K562 (cell line): ENCODE measurements around the gene GPR15. TPM values are rescaled to one million over a fixed set of nuclear protein-coding genes. Genes with fewer than 3 reads are reported as not detected.
A peak's percentile ranks its signal among the peaks of the same experiment; 100 is the strongest.

ENCODE experiments used
- E2F5 ChIP-seq: sonication (generic); formaldehyde crosslinking; IDR thresholded peaks from 2 replicates; pipeline ENCODE4 v1.8.0; 2022; ENCODE audit warnings: mild to moderate bottlenecking, missing genetic modification reagents
- ELK1 ChIP-seq: sonication (generic); formaldehyde crosslinking; IDR thresholded peaks from 2 replicates; pipeline ENCODE4 v1.8.1; 2022; ENCODE audit warnings: missing genetic modification reagents
- ETS2 ChIP-seq: IDR thresholded peaks from 2 replicates; pipeline ENCODE4 v1.6.1; 2016; ENCODE audit warnings: borderline replicate concordance, missing genetic modification characterization, mild to moderate bottlenecking, moderate library complexity, missing compliant biosample characterization; ENCODE audit not compliant: poor library complexity, severe bottlenecking
- FIP1L1 ChIP-seq: fragments of 200-400 bp; formaldehyde crosslinking; IDR thresholded peaks from 2 replicates; pipeline ENCODE4 v1.6.1; 2018; ENCODE audit warnings: mild to moderate bottlenecking, low read depth, low read length; ENCODE audit not compliant: poor library complexity, severe bottlenecking
- FOXK2 ChIP-seq, 2 experiments: fragments of 450-650 bp; IDR thresholded peaks in 1 of 2; conservative IDR thresholded peaks in 1 of 2; 2 replicates each; pipeline ENCODE4 v1.6.1; 2016; ENCODE audit warnings: low read depth in 2 of 2, mild to moderate bottlenecking in 1 of 2
- FOXP1 ChIP-seq: sonication (generic); formaldehyde crosslinking; IDR thresholded peaks from 2 replicates; pipeline ENCODE4 v1.8.0; 2022; ENCODE audit warnings: mild to moderate bottlenecking, missing genetic modification reagents
- HCFC1 ChIP-seq: IDR thresholded peaks from 2 replicates; pipeline ENCODE4 v1.6.1; 2012; ENCODE audit warnings: low read depth, low read length, improper control_type of control experiment
- HLTF ChIP-seq: fragments of 450-650 bp; IDR thresholded peaks from 2 replicates; pipeline ENCODE4 v1.6.1; 2016
- KDM2B ChIP-seq: fragments of 250-450 bp; sonication (Bioruptor Pico); IDR thresholded peaks from 2 replicates; pipeline ENCODE4 v1.8.0; 2021; ENCODE audit warnings: mild to moderate bottlenecking, moderate library complexity
- MLLT1 ChIP-seq, 2 experiments: fragments of 450-650 bp; IDR thresholded peaks; 2 replicates each; pipeline ENCODE4 v1.6.1; 2016
- NCOA1 ChIP-seq: fragments of 450-650 bp; IDR thresholded peaks from 2 replicates; pipeline ENCODE4 v1.6.1; 2016; ENCODE audit warnings: low read depth
- NR0B1 ChIP-seq: fragments of 450-650 bp; IDR thresholded peaks from one replicate; pipeline ENCODE4 v1.6.1; 2018; ENCODE audit warnings: mild to moderate bottlenecking, moderate library complexity; ENCODE audit not compliant: partially characterized antibody
- PYGO2 ChIP-seq: fragments of 450-650 bp; IDR thresholded peaks from 2 replicates; pipeline ENCODE4 v1.6.1; 2016; ENCODE audit warnings: mild to moderate bottlenecking, missing genetic modification characterization, moderate library complexity, missing compliant biosample characterization
- RAD51 ChIP-seq: fragments of 450-650 bp; IDR thresholded peaks from 2 replicates; pipeline ENCODE4 v1.7.1; 2016; ENCODE audit warnings: low read depth, mild to moderate bottlenecking, borderline replicate concordance
- TGIF2 ChIP-seq: sonication (generic); formaldehyde crosslinking; IDR thresholded peaks from 2 replicates; pipeline ENCODE4 v1.8.1; 2022; ENCODE audit warnings: mild to moderate bottlenecking, missing genetic modification reagents, moderate library complexity
- TOE1 ChIP-seq, 2 experiments: fragments of 450-650 bp in 1 of 2; sonication (generic) in 1 of 2; formaldehyde crosslinking in 1 of 2; IDR thresholded peaks; 2 replicates each; pipeline versions ENCODE4 v1.7.1 to v1.8.0; 2016 to 2022; ENCODE audit warnings: borderline replicate concordance in 2 of 2, mild to moderate bottlenecking in 2 of 2, antibody characterized with exemption in 1 of 2, inconsistent platforms in 1 of 2, low read depth in 1 of 2, missing genetic modification reagents in 1 of 2, moderate library complexity in 1 of 2
- UBTF ChIP-seq, 2 experiments: IDR thresholded peaks; 2 replicates each; pipeline ENCODE4 v1.6.1; 2012; ENCODE audit warnings: improper control_type of control experiment in 2 of 2, low read depth in 2 of 2, low read length in 2 of 2, borderline replicate concordance in 1 of 2
- ZBTB9 ChIP-seq: fragments of 450-650 bp; formaldehyde crosslinking; IDR thresholded peaks from 2 replicates; pipeline ENCODE4 v1.4.0; 2020; ENCODE audit warnings: mild to moderate bottlenecking, moderate library complexity
- ZFP36 ChIP-seq: fragments of 150-350 bp; IDR thresholded peaks from 2 replicates; pipeline ENCODE4 v1.6.1; 2018; ENCODE audit warnings: low read length, low read depth; ENCODE audit not compliant: partially characterized antibody
- polyA plus RNA-seq, 8 experiments: library from polyadenylated mRNA; depleted of rRNA in 4 of 8; stranded (reverse) in 5 of 8; unstranded in 3 of 8; fragments of >200 nt; fragmentation: Nextera tagmentation in 2 of 8; fragmentation: Illumina TruSeq in 1 of 8; extraction: Ambion mirVana in 2 of 8; extraction: Trizol in 1 of 8; gene quantifications; 2 replicates each; pipeline versions ENCODE4 v1.2.1 to v1.2.3, GENCODE V29; 2011 to 2014; ENCODE audit warnings: inconsistent platforms in 1 of 8, missing spikeins in 1 of 8
- total RNA-seq, 7 experiments: library from RNA; depleted of rRNA in 6 of 7; stranded (reverse); fragments of >200 nt in 6 of 7; fragmentation: Illumina TruSeq in 2 of 7; extraction: Trizol in 2 of 7; gene quantifications; 2 replicates each; pipeline versions ENCODE4 v1.2.1 to v1.2.3, GENCODE V29; 2011 to 2021; ENCODE audit warnings: low replicate concordance in 1 of 7

Gene GPR15
- total and polyA plus RNA-seq, 9 of the 15 experiments (the other 6 are each of a cell fraction or from before 2014, with no cell fraction given): 0.13 TPM; not detected in 8

GRCh38 chr3:98583766-98584165 is 52.0 kb downstream of the GPR15 start (continued):
- TF ChIP-seq TOE1 (IDR thresholded peaks at IDR 0.05; ENCODE audit: borderline replicate concordance) (peak; percentile 42; the same call in 1 of the 2 replicates), TOE1 (CRISPR knock-in tag; IDR thresholded peaks at IDR 0.05; ENCODE audit: borderline replicate concordance, low read depth) (no peak), PYGO2 (tag) (peak; percentile 71; the same call in 1 of the 2 replicates), HCFC1 (no peak), RAD51 (peak; percentile 50; the same call in 1 of the 2 replicates), NR0B1 (no peak), E2F5 (CRISPR knock-in tag) (no peak), FOXK2 (conservative IDR thresholded peaks at IDR 0.05 in 1 of 2, IDR thresholded peaks at IDR 0.05 in 1 of 2; ENCODE audit: low read depth in 2 of 2) (peak; percentile 66 to 71; a peak in 3 of 4 replicates), MLLT1 (IDR thresholded peaks at IDR 0.05) (peak; percentile 51 to 88; a peak in 3 of 4 replicates), NCOA1 (peak; percentile 92), KDM2B (CRISPR knock-in tag) (no peak), UBTF (IDR thresholded peaks at IDR 0.05; ENCODE audit: borderline replicate concordance in 1 of 2, low read depth in 2 of 2, low read length in 2 of 2) (no peak), ETS2 (no peak), ZFP36 (no peak), FIP1L1 (no peak), ZBTB9 (CRISPR knock-in tag) (peak; percentile 69; the same call in 1 of the 2 replicates), FOXP1 (CRISPR knock-in tag) (0 out of 2 replicates have a peak, but pooled peaks have one; percentile 72), ELK1 (CRISPR knock-in tag) (no peak), HLTF (peak; percentile 96), TGIF2 (CRISPR knock-in tag) (no peak)
